IMR-90 (cell line): ENCODE measurements around the gene CFAP157. TPM values are rescaled to one million over a fixed set of nuclear protein-coding genes. Genes with fewer than 3 reads are reported as not detected.
A peak's percentile ranks its signal among the peaks of the same experiment; 100 is the strongest.

Source experiments
- ATAC-seq: fragments of 200-7000 bp; cut with Tn5 transposase; 2 replicates; pipeline ENCODE4 v1.9.1; 2020; ENCODE audit warnings: low read depth, mild to moderate bottlenecking, moderate library complexity
- BruUV-seq: library from RNA; stranded (reverse); fragments of 400-500 nt; replicated peaks from 2 replicates; lab custom pipeline; 2021; lab: Mats Ljungman, UMichigan
- CTCF ChIA-PET: fragments of 300-600 bp; formaldehyde crosslinking; extraction: SDS; loops from one replicate; lab custom pipeline; 2021; ENCODE audit warnings: antibody characterized with exemption; lab: Yijun Ruan, JAX
- POLR2A ChIA-PET: fragments of 300-600 bp; sonication (Branson Sonifier 250); formaldehyde crosslinking; loops from one replicate; lab custom pipeline; 2022; ENCODE audit warnings: antibody characterized with exemption; ENCODE audit not compliant: unreplicated experiment; lab: Charles Lee
- DNase-seq: peaks from one replicate; pipeline ENCODE4 v3.0.0; 2013
- H2AFZ ChIP-seq: replicated peaks from 2 replicates; pipeline ENCODE3; 2013; ENCODE audit warnings: low read length, mild to moderate bottlenecking; ENCODE audit not compliant: poor library complexity
- H2AK5ac ChIP-seq: 2 replicates; pipeline ENCODE4 v1.6.1; 2013; ENCODE audit warnings: low read depth, low read length, inconsistent platforms
- H2AK9ac ChIP-seq: replicated peaks from 2 replicates; pipeline ENCODE3; 2013; ENCODE audit warnings: mild to moderate bottlenecking, low read depth, low read length, moderate library complexity; ENCODE audit not compliant: poor library complexity
- H2BK120ac ChIP-seq: 2 replicates; pipeline ENCODE4 v1.6.1; 2013; ENCODE audit warnings: low read depth, low read length, inconsistent platforms
- H2BK15ac ChIP-seq: 3 replicates; pipeline ENCODE4 v1.6.1; 2013; ENCODE audit warnings: low read depth, low read length, inconsistent platforms
- H2BK20ac ChIP-seq: 2 replicates; pipeline ENCODE4 v1.6.1; 2013; ENCODE audit warnings: low read depth, mild to moderate bottlenecking, inconsistent platforms, low read length, moderate library complexity
- H2BK5ac ChIP-seq: 2 replicates; pipeline ENCODE4 v1.6.1; 2013; ENCODE audit warnings: mild to moderate bottlenecking, low read depth, low read length, inconsistent platforms; ENCODE audit not compliant: poor library complexity, severe bottlenecking
- H3K14ac ChIP-seq: replicated peaks from 2 replicates; pipeline ENCODE4 v1.6.1; 2013; ENCODE audit warnings: low read depth, low read length, inconsistent platforms
- H3K18ac ChIP-seq: 2 replicates; pipeline ENCODE4 v1.6.1; 2013; ENCODE audit warnings: low read depth, low read length, control low read depth
- H3K23ac ChIP-seq: 2 replicates; pipeline ENCODE4 v1.6.1; 2013; ENCODE audit warnings: low read depth, low read length, inconsistent platforms
- H3K27ac ChIP-seq: 2 replicates; pipeline ENCODE4 v1.5.1; 2013; ENCODE audit warnings: mild to moderate bottlenecking, control low read depth, low read length; ENCODE audit not compliant: insufficient read depth
- H3K27me3 ChIP-seq: 2 replicates; pipeline ENCODE4 v1.6.1; 2013; ENCODE audit warnings: low read length; ENCODE audit not compliant: control insufficient read depth, insufficient read depth
- H3K36me3 ChIP-seq: 2 replicates; pipeline ENCODE4 v1.6.1; 2013; ENCODE audit warnings: low read length, mixed read lengths; ENCODE audit not compliant: control insufficient read depth, insufficient read depth
- H3K4ac ChIP-seq: 2 replicates; pipeline ENCODE4 v1.6.1; 2013; ENCODE audit warnings: low read depth, low read length, inconsistent platforms
- H3K4me1 ChIP-seq: 2 replicates; pipeline ENCODE4 v1.6.1; 2013; ENCODE audit warnings: low read length, mixed read lengths; ENCODE audit not compliant: control insufficient read depth, insufficient read depth
- H3K4me2 ChIP-seq: 2 replicates; pipeline ENCODE4 v1.6.1; 2013; ENCODE audit warnings: low read depth, mild to moderate bottlenecking, control low read depth, low read length, moderate library complexity
- H3K4me3 ChIP-seq: 2 replicates; pipeline ENCODE4 v1.5.1; 2013; ENCODE audit warnings: low read depth, mild to moderate bottlenecking, control low read depth, low read length, moderate library complexity; ENCODE audit not compliant: insufficient read depth
- H3K56ac ChIP-seq: 2 replicates; pipeline ENCODE4 v1.6.1; 2013; ENCODE audit warnings: low read length, inconsistent platforms; ENCODE audit not compliant: insufficient read depth; ENCODE audit errors: extremely low read depth
- H3K79me1 ChIP-seq, 2 experiments: 2 replicates each; pipeline ENCODE4 v1.6.1; 2013; ENCODE audit warnings: low read length in 2 of 2, inconsistent platforms in 1 of 2, low read depth in 1 of 2
- H3K9ac ChIP-seq: 2 replicates; pipeline ENCODE4 v1.6.1; 2013; ENCODE audit warnings: low read depth, low read length, control low read depth
- H3K9me1 ChIP-seq: 2 replicates; pipeline ENCODE4 v1.6.1; 2013; ENCODE audit warnings: low read length, inconsistent platforms; ENCODE audit not compliant: insufficient read depth
- H3K9me3 ChIP-seq: 2 replicates; pipeline ENCODE4 v1.6.1; 2013; ENCODE audit warnings: low read length; ENCODE audit not compliant: control insufficient read depth, insufficient read depth
- H4K20me1 ChIP-seq: 2 replicates; pipeline ENCODE4 v1.6.1; 2013; ENCODE audit warnings: low read length, inconsistent platforms; ENCODE audit not compliant: insufficient read depth
- H4K5ac ChIP-seq: 2 replicates; pipeline ENCODE4 v1.6.1; 2013; ENCODE audit warnings: mild to moderate bottlenecking, low read depth, low read length, control low read depth
- H4K8ac ChIP-seq, 2 experiments: 2 replicates each; pipeline ENCODE4 v1.6.1; 2013; ENCODE audit warnings: low read depth in 2 of 2, low read length in 2 of 2, control low read depth in 1 of 2, inconsistent platforms in 1 of 2
- H4K91ac ChIP-seq: 2 replicates; pipeline ENCODE4 v1.6.1; 2013; ENCODE audit warnings: low read depth, low read length, inconsistent platforms; ENCODE audit not compliant: insufficient read depth
- BHLHE40 ChIP-seq: fragments of 150-350 bp; IDR thresholded peaks from 2 replicates; pipeline ENCODE4 v1.6.1; 2016; ENCODE audit warnings: mild to moderate bottlenecking, low read depth, low read length
- CEBPB ChIP-seq: IDR thresholded peaks from 2 replicates; pipeline ENCODE4 v1.6.1; 2012; ENCODE audit warnings: low read depth, low read length, improper control_type of control experiment
- CHD1 ChIP-seq: IDR thresholded peaks from 2 replicates; pipeline ENCODE4 v1.6.1; 2012; ENCODE audit warnings: low read depth, low read length, improper control_type of control experiment
- ELK1 ChIP-seq: fragments of 150-350 bp; IDR thresholded peaks from 2 replicates; pipeline ENCODE4 v1.6.1; 2016; ENCODE audit warnings: low read depth, mild to moderate bottlenecking, low read length, moderate library complexity, borderline replicate concordance
- FOS ChIP-seq: fragments of 150-350 bp; IDR thresholded peaks from 2 replicates; pipeline ENCODE4 v1.6.1; 2016; ENCODE audit warnings: low read depth, low read length
- MXI1 ChIP-seq: IDR thresholded peaks from 2 replicates; pipeline ENCODE4 v1.6.1; 2012; ENCODE audit warnings: low read depth, mild to moderate bottlenecking, low read length, moderate library complexity, borderline replicate concordance
- POLR2A ChIP-seq: IDR thresholded peaks from 2 replicates; pipeline ENCODE4 v1.6.1; 2012; ENCODE audit warnings: mild to moderate bottlenecking, low read depth, low read length
- RAD21 ChIP-seq: IDR thresholded peaks from 2 replicates; pipeline ENCODE4 v1.6.1; 2012; ENCODE audit warnings: low read length, improper control_type of control experiment
- RCOR1 ChIP-seq: IDR thresholded peaks from 2 replicates; pipeline ENCODE4 v1.6.1; 2012; ENCODE audit warnings: mild to moderate bottlenecking, low read length, improper control_type of control experiment; ENCODE audit not compliant: insufficient replicate concordance
- RFX5 ChIP-seq: IDR thresholded peaks from 2 replicates; pipeline ENCODE4 v1.8.0; 2012; ENCODE audit warnings: low read depth, mild to moderate bottlenecking, low read length, moderate library complexity
- SMC3 ChIP-seq: fragments of 150-350 bp; IDR thresholded peaks from 2 replicates; pipeline ENCODE4 v1.6.1; 2016; ENCODE audit warnings: low read depth, mild to moderate bottlenecking, antibody characterized with exemption, low read length, moderate library complexity
- WGBS, 2 experiments: methylation state at CpG; one replicate each; pipeline versions ENCODE4 v1.1.5 to v1.1.7; 2013; ENCODE audit warnings: missing lambda C conversion rate in 2 of 2; ENCODE audit not compliant: insufficient read length in 1 of 2; ENCODE audit errors: extremely low coverage in 2 of 2; 5-methylcytosine and 5-hydroxymethylcytosine counted together
- dilution Hi-C: fragments of 300-500 bp; cut with HindIII; formaldehyde crosslinking; loops from one replicate; pipeline ENCODE4 v1.14.3; 2018; ENCODE audit warnings: low sequenced_read_pairs; ENCODE audit not compliant: unreplicated experiment
- in situ Hi-C: fragments of 300-500 bp; cut with MboI; formaldehyde crosslinking; loops from 3 replicates; pipeline ENCODE4 v1.14.3; 2019; ENCODE audit warnings: low sequenced_read_pairs, inconsistent platforms, mixed read lengths
- intact Hi-C: fragments of 100-400 bp; cut with micrococcal nuclease; formaldehyde crosslinking; loops from 2 replicates; pipeline ENCODE4 v1.10.0; 2022
- polyA plus RNA-seq, 3 experiments: library from polyadenylated mRNA; depleted of rRNA; stranded (reverse); fragments of >200 nt; gene quantifications; 2 replicates each; pipeline ENCODE4 v1.2.3, GENCODE V29; 2012; ENCODE audit warnings: low replicate concordance in 1 of 3
- total RNA-seq: library from RNA; depleted of rRNA; stranded (reverse); fragments of >200 nt; gene quantifications from 2 replicates; pipeline ENCODE4 v1.2.3, GENCODE V29; 2012
- TF ChIP-seq, protein P1 (sequence below): fragments of 150-350 bp; IDR thresholded peaks from 2 replicates; pipeline ENCODE4 v1.6.1; 2017; ENCODE audit warnings: mild to moderate bottlenecking, antibody characterized with exemption, low read length, low read depth
- TF ChIP-seq, protein P2 (sequence below): conservative IDR thresholded peaks from 2 replicates; pipeline ENCODE4 v1.5.1; 2012; ENCODE audit warnings: mild to moderate bottlenecking, low read depth, low read length, improper control_type of control experiment

CFAP157 gene
- total and polyA plus RNA-seq, 2 of the 4 experiments (the other 2 are of a cell fraction), result not detected

DNA sequence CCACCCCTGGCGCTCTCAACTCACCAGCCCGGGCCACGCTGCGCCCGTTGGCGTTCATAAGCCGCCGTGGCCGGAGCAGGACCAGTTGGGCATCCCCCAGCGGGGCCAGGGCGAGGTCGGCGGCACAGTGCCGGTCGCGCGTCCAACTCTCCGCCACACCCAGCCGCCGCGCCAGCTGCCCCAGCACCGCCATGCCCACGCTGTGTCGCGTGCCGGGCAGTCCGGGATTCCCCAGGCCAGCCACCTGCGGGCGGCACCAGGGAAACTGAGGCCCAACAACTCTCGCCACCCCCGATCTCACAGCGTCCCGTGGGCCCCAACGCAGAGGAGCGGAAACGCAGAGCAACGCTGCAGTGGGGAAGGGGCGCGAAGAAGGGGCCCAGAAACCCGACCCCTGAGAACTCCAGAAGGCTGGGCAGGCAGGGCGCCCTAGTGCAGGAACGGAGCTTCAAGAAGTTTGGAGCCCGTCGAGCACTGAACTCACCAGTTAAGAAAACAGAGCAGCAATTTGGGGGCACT is 8.2 kb downstream of the CFAP157 start:
- in situ Hi-C loops, result no loop called here
- Histone ChIP-seq H3K4me1 (peaks cover 7% of the 10 kb centered on the region), H3K79me1 (peaks cover 2 to 14% of the 10 kb centered on the region in 2 experiments; a peak in 3 of 4 replicates), H3K36me3 (no peaks in the 10 kb centered on the region), H2AK9ac (peak overlapping the region; percentile 97), H2AK5ac (peak overlapping the region; percentile 29; the same call in 1 of the 2 replicates), H3K27ac (peak overlapping the region; percentile 1; the same call in 1 of the 2 replicates), H2BK5ac (peak overlapping the region; percentile 8), H3K27me3 (no peaks in the 10 kb centered on the region), H4K91ac (no peak overlapping the region), H3K9me1 (no peaks in the 10 kb centered on the region; the same call in 1 of the 2 replicates), H3K14ac (0 out of 2 replicates have a peak overlapping the region, but pooled peaks have one; percentile 32), H2BK20ac (no peak overlapping the region), H3K4me3 (peak overlapping the region; percentile 80), H3K56ac (no peak overlapping the region), H2BK15ac (no peak overlapping the region), H4K5ac (no peak overlapping the region), H3K18ac (no peak overlapping the region), H2BK120ac (no peak overlapping the region), H3K23ac (peak overlapping the region; percentile 48), H3K4ac (peak overlapping the region; percentile 30; the same call in 1 of the 2 replicates), H3K9me3 (no peaks in the 10 kb centered on the region), H4K8ac (peak overlapping the region in 1 of 2 experiments; percentile 55; a peak in 1 of 4 replicates), H2AFZ (peak overlapping the region; percentile 99), H3K4me2 (peak overlapping the region; percentile 68), H3K9ac (peak overlapping the region; percentile 48), H4K20me1 (peaks cover 7% of the 10 kb centered on the region)
- POLR2A ChIA-PET, result no interaction called here
- peak; percentile 15 for ATAC-seq
- TF ChIP-seq CHD1 (no peak), POLR2A (0 out of 2 replicates have a peak, but pooled peaks have one; percentile 25), ELK1 (no peak), RAD21 (no peak), BHLHE40 (peak; percentile 79), RCOR1 (no peak), RFX5 (no peak), SMC3 (no peak), FOS (no peak), MXI1 (peak; percentile 50; the same call in 1 of the 2 replicates), CEBPB (no peak)
- TF ChIP-seq, protein P1, sequence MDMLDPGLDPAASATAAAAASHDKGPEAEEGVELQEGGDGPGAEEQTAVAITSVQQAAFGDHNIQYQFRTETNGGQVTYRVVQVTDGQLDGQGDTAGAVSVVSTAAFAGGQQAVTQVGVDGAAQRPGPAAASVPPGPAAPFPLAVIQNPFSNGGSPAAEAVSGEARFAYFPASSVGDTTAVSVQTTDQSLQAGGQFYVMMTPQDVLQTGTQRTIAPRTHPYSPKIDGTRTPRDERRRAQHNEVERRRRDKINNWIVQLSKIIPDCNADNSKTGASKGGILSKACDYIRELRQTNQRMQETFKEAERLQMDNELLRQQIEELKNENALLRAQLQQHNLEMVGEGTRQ, result no peak
- TF ChIP-seq, protein P2, sequence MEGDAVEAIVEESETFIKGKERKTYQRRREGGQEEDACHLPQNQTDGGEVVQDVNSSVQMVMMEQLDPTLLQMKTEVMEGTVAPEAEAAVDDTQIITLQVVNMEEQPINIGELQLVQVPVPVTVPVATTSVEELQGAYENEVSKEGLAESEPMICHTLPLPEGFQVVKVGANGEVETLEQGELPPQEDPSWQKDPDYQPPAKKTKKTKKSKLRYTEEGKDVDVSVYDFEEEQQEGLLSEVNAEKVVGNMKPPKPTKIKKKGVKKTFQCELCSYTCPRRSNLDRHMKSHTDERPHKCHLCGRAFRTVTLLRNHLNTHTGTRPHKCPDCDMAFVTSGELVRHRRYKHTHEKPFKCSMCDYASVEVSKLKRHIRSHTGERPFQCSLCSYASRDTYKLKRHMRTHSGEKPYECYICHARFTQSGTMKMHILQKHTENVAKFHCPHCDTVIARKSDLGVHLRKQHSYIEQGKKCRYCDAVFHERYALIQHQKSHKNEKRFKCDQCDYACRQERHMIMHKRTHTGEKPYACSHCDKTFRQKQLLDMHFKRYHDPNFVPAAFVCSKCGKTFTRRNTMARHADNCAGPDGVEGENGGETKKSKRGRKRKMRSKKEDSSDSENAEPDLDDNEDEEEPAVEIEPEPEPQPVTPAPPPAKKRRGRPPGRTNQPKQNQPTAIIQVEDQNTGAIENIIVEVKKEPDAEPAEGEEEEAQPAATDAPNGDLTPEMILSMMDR, result no peak
- CTCF ChIA-PET, result interaction anchor here (2.0 kb wide), 1 partner anchor 20 kb away, joined by 7 read pairs; the partner anchor contains the start of gene TOR2A
- intact Hi-C loops, result loop anchor here (1.0 kb wide), 1 partner anchor 125 kb away; no protein-coding TSS in a partner anchor
- BruUV-seq, result no TSS peak
- DNase-seq, result no peak
- dilution Hi-C loops, result no loop called here
- WGBS, 2 experiments, result 0% methylated on average over 9 of the region's 44 CpGs; no CpG with 5 or more reads in 1 of the 2 experiments
